Stomach (tissue), 9 donors: ENCODE data around the gene RALA. TPM values are rescaled to one million over a fixed set of nuclear protein-coding genes. Genes with fewer than 3 reads are reported as not detected.
"Not testable (repeated sequence)": the region's sequence is repeated elsewhere in the genome, so short reads cannot be mapped to it uniquely, and the experiment has no call there.

Source experiments
- DNase-seq, 2 donors: peaks; one replicate each; pipeline versions ENCODE4 v3.0.0 to v3.0.0-alpha.2; 2013 to 2019
- H3K27ac ChIP-seq, 5 donors: fragments of 200-600 bp in 4 of 5; sonication (generic) in 4 of 5; one replicate each; pipeline ENCODE4 v1.5.1; 2013 to 2019; ENCODE audit warnings: mild to moderate bottlenecking in 1 of 5, moderate library complexity in 1 of 5
- H3K27me3 ChIP-seq, 3 donors: fragments of 200-600 bp; sonication (generic); one replicate each; pipeline ENCODE4 v1.5.1; 2017 to 2019; ENCODE audit warnings: mixed run types in 1 of 3
- H3K36me3 ChIP-seq, 4 donors: fragments of 200-600 bp; sonication (generic); 1 replicate in 3 of 4; 2 replicates in 1 of 4; pipeline ENCODE4 v1.5.1; 2016 to 2019
- H3K4me1 ChIP-seq, 4 donors: fragments of 200-600 bp; sonication (generic); one replicate each; pipeline ENCODE4 v1.5.1; 2016 to 2019
- H3K4me3 ChIP-seq, 4 donors: fragments of 200-600 bp; sonication (generic) in 3 of 4; one replicate each; pipeline ENCODE4 v1.5.1; 2016 to 2019; ENCODE audit warnings: mild to moderate bottlenecking in 1 of 4
- H3K9me3 ChIP-seq, 4 donors: fragments of 200-600 bp; sonication (generic); one replicate each; pipeline ENCODE4 v1.5.1; 2016 to 2019
- EP300 ChIP-seq: sonication (generic); formaldehyde crosslinking; IDR thresholded peaks from one replicate; pipeline ENCODE4 v1.6.1; 2017; ENCODE audit warnings: antibody characterized with exemption
- POLR2A ChIP-seq, 4 donors: fragments of 450-650 bp; IDR thresholded peaks; one replicate each; pipeline ENCODE4 v1.6.1; 2016; ENCODE audit warnings: antibody characterized with exemption in 4 of 4, control low read depth in 2 of 4, mild to moderate bottlenecking in 1 of 4, moderate library complexity in 1 of 4
- POLR2AphosphoS5 ChIP-seq, 3 donors: sonication (generic); formaldehyde crosslinking; IDR thresholded peaks; one replicate each; pipeline ENCODE4 v1.6.1; 2016; ENCODE audit warnings: antibody characterized with exemption in 3 of 3
- WGBS, 5 donors: extraction: QIAGEN DNeasy Blood & Tissue Kit in 3 of 5; methylation state at CpG; one replicate each; pipeline versions ENCODE4 v1.1.5 to v1.1.7; 2013 to 2018; 5-methylcytosine and 5-hydroxymethylcytosine counted together
- intact Hi-C: fragments of 100-400 bp; cut with DNase I; formaldehyde crosslinking; loops from one replicate; pipeline ENCODE4 v1.15.1; 2023; ENCODE audit warnings: low total_unique reads
- polyA plus RNA-seq, 3 donors: library from polyadenylated mRNA; stranded (reverse); fragments of 200-250 nt; gene quantifications; one replicate each; pipeline ENCODE4 v1.2.3, GENCODE V29; 2013
- total RNA-seq, 5 donors: library from RNA; depleted of rRNA; stranded (reverse); fragments of >200 nt; gene quantifications; one replicate each; pipeline versions ENCODE4 v1.1.0 to v1.2.3, GENCODE V29; 2014 to 2016
- TF ChIP-seq, protein P1 (sequence below), 7 experiments: fragments of 450-650 bp in 4 of 7; fragments of 200-600 bp in 3 of 7; sonication (generic) in 3 of 7; IDR thresholded peaks; one replicate each; pipeline ENCODE4 v1.5.1; 2016 to 2019; ENCODE audit warnings: antibody characterized with exemption in 7 of 7, control low read depth in 2 of 7, mild to moderate bottlenecking in 1 of 7
- donor health status: healthy with polysubstance abuse.
- donor health status: Bipolar disorder and iron deficiency.
- donor health status: healthy.

RALA gene
- total and polyA plus RNA-seq, 8 donors: 10.6 to 57.0 (median 31.6) TPM

- H3K9me3 ChIP-seq: no peaks in the 10 kb centered on the region
- H3K4me1 ChIP-seq: peaks cover 13 to 51% (median 23%) of the 10 kb centered on the region in 4 donors
- no peak for TF ChIP-seq POLR2A (IDR thresholded peaks at IDR 0.05)
- TF ChIP-seq, protein P1, sequence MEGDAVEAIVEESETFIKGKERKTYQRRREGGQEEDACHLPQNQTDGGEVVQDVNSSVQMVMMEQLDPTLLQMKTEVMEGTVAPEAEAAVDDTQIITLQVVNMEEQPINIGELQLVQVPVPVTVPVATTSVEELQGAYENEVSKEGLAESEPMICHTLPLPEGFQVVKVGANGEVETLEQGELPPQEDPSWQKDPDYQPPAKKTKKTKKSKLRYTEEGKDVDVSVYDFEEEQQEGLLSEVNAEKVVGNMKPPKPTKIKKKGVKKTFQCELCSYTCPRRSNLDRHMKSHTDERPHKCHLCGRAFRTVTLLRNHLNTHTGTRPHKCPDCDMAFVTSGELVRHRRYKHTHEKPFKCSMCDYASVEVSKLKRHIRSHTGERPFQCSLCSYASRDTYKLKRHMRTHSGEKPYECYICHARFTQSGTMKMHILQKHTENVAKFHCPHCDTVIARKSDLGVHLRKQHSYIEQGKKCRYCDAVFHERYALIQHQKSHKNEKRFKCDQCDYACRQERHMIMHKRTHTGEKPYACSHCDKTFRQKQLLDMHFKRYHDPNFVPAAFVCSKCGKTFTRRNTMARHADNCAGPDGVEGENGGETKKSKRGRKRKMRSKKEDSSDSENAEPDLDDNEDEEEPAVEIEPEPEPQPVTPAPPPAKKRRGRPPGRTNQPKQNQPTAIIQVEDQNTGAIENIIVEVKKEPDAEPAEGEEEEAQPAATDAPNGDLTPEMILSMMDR (IDR thresholded peaks at IDR 0.05): no peak
- peaks cover 0 to 7% (median under 1%) of the 10 kb centered on the region in 4 donors for H3K36me3 ChIP-seq
- H3K4me3 ChIP-seq: no peak overlapping the region
- WGBS, 5 donors: 45 to 56% (median 50%) methylated on average over 2 of the region's 2 CpGs
- H3K27ac ChIP-seq: peak overlapping the region in 3 of 5 donors; percentile 8 to 43 (median 25)
- intact Hi-C loops: no loop called here
- H3K27me3 ChIP-seq: no peaks in the 10 kb centered on the region
- DNase-seq: peak in 1 of 2 donors; percentile 62
Measured at GRCh38 chr7:39683216-39683845, 60.0 kb downstream of the RALA start.

GRCh38 chr7:39686261-39686924 lies 63.0 kb downstream of the RALA start:
- Histone ChIP-seq H3K9me3 (no peaks in the 10 kb centered on the region), H3K36me3 (peaks cover 0 to 30% (median 25%) of the 10 kb centered on the region in 4 donors), H3K4me3 (no peak overlapping the region), H3K27me3 (no peaks in the 10 kb centered on the region), H3K27ac (no peak overlapping the region), H3K4me1 (peaks cover 13 to 44% (median 23%) of the 10 kb centered on the region in 4 donors)
- no peak for DNase-seq
- intact Hi-C loops: no loop called here
- TF ChIP-seq POLR2A (IDR thresholded peaks at IDR 0.05) (no peak), POLR2AphosphoS5 (IDR thresholded peaks at IDR 0.05) (no peak), EP300 (no peak)
- TF ChIP-seq, protein P1 (IDR thresholded peaks at IDR 0.05): no peak
- WGBS, 5 donors: 89 to 90% (median 90%) methylated on average over 3 of the region's 3 CpGs

DNA sequence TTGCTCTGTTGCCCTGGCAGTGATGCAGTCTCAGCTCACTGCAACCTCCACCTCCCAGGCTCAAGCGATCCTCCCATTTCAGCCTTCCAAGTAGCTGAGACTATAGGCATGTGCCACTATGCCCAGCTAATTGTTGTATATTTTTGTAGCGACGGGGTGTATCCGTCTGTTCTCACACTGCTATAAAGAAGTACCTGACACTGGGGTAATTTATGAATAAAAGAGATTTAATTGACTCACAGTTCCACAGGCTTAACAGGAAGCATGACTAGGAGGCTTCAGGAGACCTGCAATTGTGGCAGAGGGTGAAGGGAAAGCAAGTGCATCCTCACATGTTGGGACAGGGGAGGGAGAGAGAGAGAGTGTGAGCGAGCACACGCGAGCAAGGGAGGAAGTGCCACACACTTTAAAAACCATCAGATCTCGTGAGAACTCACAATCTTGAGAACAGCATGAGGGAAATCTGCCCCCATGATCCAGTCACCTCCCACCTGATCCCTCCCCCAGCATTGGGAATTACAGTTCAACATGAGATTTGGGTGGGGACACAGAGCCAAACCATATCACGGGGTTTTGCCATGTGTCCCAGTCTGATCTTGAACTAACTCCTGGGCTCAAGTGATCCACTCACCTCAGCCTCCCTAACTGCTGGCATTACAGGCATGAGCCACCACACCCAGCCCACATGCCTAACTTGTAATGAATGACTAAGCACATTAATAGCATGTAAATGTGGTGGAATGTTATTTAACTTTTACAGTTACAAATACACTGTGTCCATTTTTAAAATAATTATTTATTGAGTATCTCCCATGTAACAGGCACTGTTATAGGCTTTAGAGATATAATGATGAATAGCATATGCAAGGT lies 65.5 kb downstream of the RALA start:
- TF ChIP-seq, protein P1 (IDR thresholded peaks at IDR 0.05): no peak
- TF ChIP-seq POLR2A (IDR thresholded peaks at IDR 0.05) (no peak), EP300 (no peak), POLR2AphosphoS5 (IDR thresholded peaks at IDR 0.05) (no peak)
- intact Hi-C loops: no loop called here
- H3K4me3 ChIP-seq: no peak overlapping the region
- 85 to 94% (median 91%) methylated on average over 9 of the region's 9 CpGs for WGBS, 5 donors
- DNase-seq: no peak
- peaks cover 0 to 52% (median 49%) of the 10 kb centered on the region in 4 donors for H3K36me3 ChIP-seq
- H3K27me3 ChIP-seq: no peaks in the 10 kb centered on the region
- H3K9me3 ChIP-seq: no peaks in the 10 kb centered on the region
- H3K27ac ChIP-seq: no peak overlapping the region
- peaks cover 0 to 20% (median 5%) of the 10 kb centered on the region in 4 donors for H3K4me1 ChIP-seq

DNA sequence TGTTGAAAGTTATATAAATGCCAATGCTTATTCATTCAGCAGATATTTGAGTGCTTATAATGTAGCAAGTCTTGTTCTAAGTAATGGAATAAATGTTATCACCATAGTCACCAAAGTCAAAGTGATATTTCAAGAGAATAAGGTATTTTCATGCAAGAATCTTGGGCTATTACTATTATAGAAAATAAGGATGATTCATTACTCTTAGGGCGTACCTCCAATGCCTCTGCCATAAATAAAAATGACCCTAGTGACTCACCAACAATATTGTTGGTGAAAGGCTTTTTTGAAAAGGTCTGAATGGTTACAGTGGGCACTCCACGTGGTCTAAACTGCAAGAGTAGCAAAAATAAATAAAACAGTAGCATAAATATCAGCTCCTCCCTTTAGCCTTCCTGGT lies 68.4 kb downstream of the RALA start:
- H3K36me3 ChIP-seq: peaks cover 0 to 73% (median 57%) of the 10 kb centered on the region in 4 donors
- peaks cover 0 to 11% (median 0%) of the 10 kb centered on the region in 4 donors for H3K4me1 ChIP-seq
- DNase-seq: no peak
- H3K27ac ChIP-seq: no peak overlapping the region
- no peaks in the 10 kb centered on the region for H3K27me3 ChIP-seq
- H3K4me3 ChIP-seq: no peak overlapping the region
- TF ChIP-seq POLR2AphosphoS5 (IDR thresholded peaks at IDR 0.05): no peak
- TF ChIP-seq POLR2A (IDR thresholded peaks at IDR 0.05): no peak
- TF ChIP-seq EP300: no peak
- TF ChIP-seq, protein P1 (IDR thresholded peaks at IDR 0.05): no peak
- 65 to 83% (median 76%) methylated on average over 2 of the region's 2 CpGs for WGBS, 5 donors
- no peaks in the 10 kb centered on the region for H3K9me3 ChIP-seq
- intact Hi-C loops: no loop called here

- peaks cover 0 to 11% (median 0%) of the 10 kb centered on the region in 4 donors for H3K4me1 ChIP-seq
- intact Hi-C loops, DNase-seq, H3K27ac ChIP-seq, H3K4me3 ChIP-seq, H3K27me3 ChIP-seq, H3K9me3 ChIP-seq: not testable (repeated sequence)
- 73 to 99% (median 97%) methylated on average over 4 of the region's 4 CpGs for WGBS, 5 donors
- peaks cover 6 to 81% (median 70%) of the 10 kb centered on the region in 4 donors for H3K36me3 ChIP-seq
Measured at GRCh38 chr7:39693086-39693485, 69.7 kb downstream of the RALA start.
